NAMALWA (cell line): ENCODE data around the gene SLC15A1.
A peak's percentile ranks its signal among the peaks of the same experiment; 100 is the strongest.
"Not testable (repeated sequence)": the region's sequence is repeated elsewhere in the genome, so short reads cannot be mapped to it uniquely, and the experiment has no call there.

Experiments used
- DNase-seq: peaks from one replicate; pipeline ENCODE4 v3.0.0-alpha.2; 2015; ENCODE audit warnings: low spot score

The SLC15A1 gene

GRCh38 chr13:98653463-98653985 is 98.9 kb downstream of the SLC15A1 start:
- peak; percentile 89 for DNase-seq

- DNase-seq = no peak
These were observed 99.6 kb downstream of the SLC15A1 start for GRCh38 chr13:98652721-98653462.

- DNase-seq = no peak
These were observed 100.2 kb downstream of the SLC15A1 start for GRCh38 chr13:98652276-98652675.

- DNase-seq = no peak
These were observed 100.7 kb downstream of the SLC15A1 start for GRCh38 chr13:98651744-98652143.

GRCh38 chr13:98650396-98651107 is 101.9 kb downstream of the SLC15A1 start:
- DNase-seq = no peak

GRCh38 chr13:98649861-98650260 is 102.6 kb downstream of the SLC15A1 start:
- no peak for DNase-seq

- DNase-seq = no peak
These were observed 103.8 kb downstream of the SLC15A1 start for GRCh38 chr13:98648686-98649085.

- DNase-seq = no peak
These were observed 104.3 kb downstream of the SLC15A1 start for GRCh38 chr13:98648141-98648540.

- DNase-seq = no peak
These were observed 105.4 kb downstream of the SLC15A1 start for GRCh38 chr13:98647121-98647520.

- DNase-seq = no peak
These were observed 109.0 kb downstream of the SLC15A1 start for GRCh38 chr13:98643479-98643878.

- no peak for DNase-seq
These were observed 111.4 kb downstream of the SLC15A1 start for GRCh38 chr13:98641075-98641474.

GRCh38 chr13:98639785-98640184 is 112.7 kb downstream of the SLC15A1 start:
- DNase-seq = not testable (repeated sequence)

- not testable (repeated sequence) for DNase-seq
These were observed 114.1 kb downstream of the SLC15A1 start for GRCh38 chr13:98638352-98638751.
